GM19240 (cell line): Measurements from ENCODE around the gene FDXACB1.

Experiments
- DNase-seq: peaks from one replicate; pipeline ENCODE4 v3.0.0; 2011; ENCODE audit warnings: low spot score; ENCODE audit not compliant: insufficient read length

Gene FDXACB1

DNA sequence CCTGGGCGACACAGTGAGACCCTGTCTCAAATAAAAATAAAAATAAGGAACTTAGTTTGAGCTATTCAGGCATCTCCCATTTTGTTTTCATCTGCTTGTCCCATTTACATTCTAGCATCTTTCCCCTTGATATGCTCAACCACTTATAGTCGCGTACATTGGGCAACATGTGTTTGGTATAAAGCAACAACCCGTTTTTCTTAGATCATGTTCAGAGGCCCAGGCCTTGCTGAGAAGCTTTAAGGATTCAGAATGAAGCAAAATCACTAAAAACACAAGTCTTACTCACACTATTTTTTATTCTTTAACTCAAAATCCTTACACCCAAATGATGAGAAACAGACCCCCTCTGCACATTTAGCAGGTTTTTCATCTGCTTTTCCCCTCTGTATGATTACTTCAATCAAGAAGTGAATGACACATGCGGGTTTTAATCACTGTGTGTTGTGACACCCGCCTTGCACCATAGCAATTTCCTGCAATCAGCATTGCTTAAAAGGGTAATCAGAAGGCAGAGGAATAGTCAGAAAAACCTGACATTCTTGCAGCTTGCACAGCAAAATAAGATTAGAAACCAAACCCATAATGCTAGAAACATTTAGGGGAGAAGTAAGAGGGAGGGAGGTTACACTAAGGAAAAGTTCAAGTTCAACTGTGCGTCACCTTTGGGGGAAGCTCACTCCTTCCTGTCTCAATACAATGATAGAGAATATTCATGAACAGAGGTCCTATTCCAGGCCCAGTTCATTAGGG lies 33.5 kb downstream of the FDXACB1 start:
- DNase-seq = no peak

DNA sequence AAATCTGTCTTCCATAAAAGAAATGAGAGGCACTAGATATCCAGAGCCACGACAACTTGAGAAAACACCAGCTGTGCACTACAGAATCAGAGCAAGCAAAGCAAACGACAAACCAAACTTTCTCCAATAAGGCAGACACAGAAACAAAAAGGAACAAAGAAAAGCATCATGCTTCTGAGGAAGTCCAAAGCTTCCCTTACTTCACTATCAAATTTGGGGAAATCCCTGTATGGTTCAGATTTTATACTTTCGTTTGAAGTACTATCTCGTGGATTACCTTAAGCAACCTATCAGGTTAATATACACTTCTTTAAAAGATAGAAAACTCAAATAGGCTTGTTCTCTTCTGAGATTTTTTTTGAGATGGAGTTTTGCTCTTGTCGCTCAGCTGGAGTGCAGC lies 35.3 kb downstream of the FDXACB1 start:
- no peak for DNase-seq

DNA sequence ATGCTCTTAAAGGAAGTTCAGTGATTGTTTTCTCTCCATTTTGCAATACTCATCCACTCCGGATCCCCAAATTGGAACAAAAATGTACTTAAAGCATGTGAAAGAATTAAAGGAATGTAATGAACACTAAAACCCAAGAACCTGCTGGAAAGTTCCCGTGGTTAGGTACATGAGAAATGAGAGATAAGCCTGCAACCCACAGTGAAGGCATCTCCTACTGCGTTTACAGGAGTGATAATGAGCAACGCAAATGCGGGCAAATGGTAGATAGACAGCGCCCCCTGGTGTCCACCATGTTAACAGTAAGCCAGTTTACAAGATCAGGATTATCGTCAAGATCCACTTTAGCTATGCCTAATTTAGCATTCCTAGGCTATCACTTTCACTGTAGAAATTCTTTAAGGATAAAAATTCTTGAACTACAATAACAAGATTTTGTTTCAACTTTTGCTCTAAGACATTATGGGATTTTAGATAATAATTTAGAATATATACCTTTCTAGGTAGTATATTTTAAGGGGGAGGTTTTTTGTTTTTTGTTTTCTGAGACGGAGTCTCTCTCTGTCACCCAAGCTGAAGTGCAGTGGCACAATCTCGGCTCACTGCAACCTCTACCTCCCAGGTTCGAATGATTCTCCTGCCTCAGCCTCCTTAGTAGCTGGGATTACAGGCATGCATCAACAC lies 37.5 kb downstream of the FDXACB1 start:
- DNase-seq = peak; percentile 23

DNA sequence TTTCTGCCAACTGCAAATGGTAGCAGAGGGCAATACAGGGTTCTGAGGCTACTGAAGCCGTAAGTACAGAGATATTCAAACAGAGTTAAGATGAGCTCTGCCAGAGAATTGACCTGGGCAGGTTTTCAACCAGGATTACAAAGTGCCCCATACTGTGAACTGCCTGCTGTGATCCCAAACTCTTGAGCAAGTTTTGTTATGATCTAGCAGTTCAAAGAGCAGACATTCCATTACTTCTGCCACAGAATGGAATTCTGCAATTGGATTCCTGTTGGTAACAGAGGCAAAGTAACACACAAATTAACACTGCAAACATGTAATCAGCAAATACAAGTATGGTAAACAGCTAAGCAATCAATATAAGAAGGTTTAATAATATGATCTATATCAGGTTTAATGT lies 38.8 kb downstream of the FDXACB1 start:
- no peak for DNase-seq

DNA sequence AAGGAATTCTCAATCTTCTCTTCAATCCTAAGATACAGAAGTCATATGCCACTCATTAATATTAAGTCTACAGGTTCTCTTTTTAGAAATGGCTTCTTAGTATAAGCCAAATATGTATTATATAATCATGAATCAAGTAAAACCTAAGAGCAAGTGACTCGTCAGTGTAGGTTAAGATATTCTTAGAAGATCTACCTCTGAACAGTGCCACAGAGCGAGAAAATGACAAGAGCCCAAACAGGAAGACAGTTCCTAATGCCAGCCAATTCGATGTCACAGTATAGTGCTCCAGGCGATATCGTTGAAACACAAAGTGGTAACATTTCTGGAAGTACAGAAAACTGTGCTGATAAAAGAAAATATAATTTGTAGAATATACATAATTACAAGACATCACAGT lies 40.9 kb downstream of the FDXACB1 start:
- no peak for DNase-seq

DNA sequence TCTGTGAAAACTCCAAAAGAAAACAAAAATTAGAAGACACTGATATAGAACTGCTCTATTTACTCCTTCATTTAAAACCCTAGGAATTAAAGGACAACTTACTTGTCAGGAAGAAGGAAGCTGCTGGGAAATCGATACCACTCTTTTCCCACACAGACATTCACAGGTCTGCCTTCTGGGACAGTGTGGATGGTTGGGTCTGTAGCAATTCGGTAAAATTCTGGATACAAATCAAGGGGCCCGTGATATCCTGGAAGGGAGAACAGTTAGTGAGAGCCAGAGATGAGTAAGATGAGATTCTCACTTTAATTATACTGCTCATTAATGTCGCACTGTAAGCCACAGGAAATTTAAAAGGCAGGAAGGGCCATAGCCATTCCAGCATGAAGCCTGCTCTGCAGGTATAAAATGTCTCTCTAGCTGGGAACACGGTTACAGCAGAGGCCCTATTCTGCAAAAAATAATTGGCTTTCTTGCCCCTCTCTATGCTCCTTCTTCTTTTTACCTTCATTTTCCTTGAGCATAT lies 41.5 kb downstream of the FDXACB1 start:
- no peak for DNase-seq

DNA sequence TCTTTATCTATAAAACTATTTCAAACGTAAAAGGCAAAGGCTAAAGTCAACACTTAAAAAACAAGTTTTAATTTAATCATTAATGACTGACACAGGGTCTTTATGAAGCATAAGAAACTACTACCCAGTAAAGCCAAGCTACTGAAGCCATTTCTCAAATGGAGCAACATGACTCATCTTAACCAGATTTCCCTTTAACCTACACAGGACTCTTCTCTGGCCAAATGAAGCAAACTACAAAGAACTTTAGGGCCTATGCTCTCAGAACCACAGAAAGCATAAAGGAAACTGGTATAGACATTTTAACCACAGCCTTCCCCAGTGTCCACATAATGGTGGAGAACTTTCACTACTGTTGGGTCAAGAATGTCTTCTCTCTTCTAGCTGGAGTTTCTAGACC lies 42.2 kb downstream of the FDXACB1 start:
- DNase-seq = no peak

DNA sequence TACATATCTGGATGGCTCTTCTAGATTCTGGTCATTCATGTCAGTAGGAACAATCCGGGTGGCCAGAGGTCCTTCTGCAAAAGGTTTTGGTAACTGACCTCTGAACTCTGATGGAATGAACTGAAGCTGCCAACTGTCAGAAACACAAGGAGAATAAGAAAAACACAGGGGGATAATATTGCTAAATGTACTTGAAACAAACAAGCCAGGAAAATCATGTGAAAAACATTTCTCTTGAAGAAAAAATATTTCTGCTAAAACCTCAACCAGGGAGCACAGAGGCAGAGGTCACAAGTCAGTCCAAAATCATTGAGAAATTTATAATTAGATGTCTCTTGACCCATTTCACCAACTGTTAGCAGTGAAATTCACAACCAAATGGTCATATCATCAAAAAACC lies 42.8 kb downstream of the FDXACB1 start:
- no peak for DNase-seq

DNA sequence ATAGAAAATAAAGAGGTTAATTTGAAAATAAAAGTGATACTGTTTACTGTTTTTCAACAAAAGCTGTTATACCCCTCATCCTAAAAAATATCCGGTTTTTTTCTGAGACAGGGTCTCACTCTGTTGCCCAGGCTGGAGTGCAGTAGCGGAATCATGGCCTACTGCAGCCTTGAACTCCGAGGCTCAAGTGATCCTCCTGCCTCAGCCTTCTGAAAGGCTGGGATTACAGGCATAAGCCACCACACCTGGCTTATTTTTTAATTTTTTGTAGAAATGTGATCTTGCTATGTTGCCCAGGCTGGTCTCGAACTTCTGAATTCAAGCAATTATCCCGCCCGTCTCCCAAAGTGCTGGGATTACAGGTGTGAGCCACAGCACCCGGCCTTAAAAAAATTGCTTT lies 43.3 kb downstream of the FDXACB1 start:
- no peak for DNase-seq

DNA sequence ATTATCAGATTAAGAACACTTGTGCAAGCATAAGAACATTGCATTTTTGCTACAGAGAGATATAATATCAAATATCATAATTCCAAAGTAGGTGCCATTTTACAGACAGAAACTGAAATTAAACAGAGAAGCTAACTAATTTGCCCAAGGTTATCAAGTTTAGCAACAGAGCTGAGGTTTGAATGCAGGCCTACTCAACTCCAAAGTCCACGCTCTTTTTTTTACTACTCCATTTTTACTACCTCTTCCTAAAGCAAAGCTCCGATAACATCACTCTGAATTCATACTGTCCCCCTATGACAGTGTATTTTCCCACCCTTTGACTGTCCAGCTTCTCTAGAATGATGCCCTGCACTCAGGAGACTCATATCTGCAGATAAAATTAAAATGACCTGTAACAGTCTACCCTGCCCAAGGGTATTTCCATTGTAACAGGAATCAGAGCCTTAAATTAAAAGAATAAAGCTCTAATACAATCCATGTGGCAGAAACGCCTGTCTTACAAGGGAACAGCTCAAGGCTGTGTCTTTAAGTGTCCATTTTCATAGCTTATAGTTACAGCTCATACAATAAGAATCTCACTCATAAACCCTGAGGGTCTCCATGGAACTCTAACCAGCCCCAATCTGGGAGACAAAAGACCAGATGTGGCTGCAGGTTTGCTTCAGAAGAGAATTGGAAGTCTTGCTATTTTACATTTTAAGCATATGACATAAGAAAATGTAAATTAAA lies 44.4 kb downstream of the FDXACB1 start:
- no peak for DNase-seq

DNA sequence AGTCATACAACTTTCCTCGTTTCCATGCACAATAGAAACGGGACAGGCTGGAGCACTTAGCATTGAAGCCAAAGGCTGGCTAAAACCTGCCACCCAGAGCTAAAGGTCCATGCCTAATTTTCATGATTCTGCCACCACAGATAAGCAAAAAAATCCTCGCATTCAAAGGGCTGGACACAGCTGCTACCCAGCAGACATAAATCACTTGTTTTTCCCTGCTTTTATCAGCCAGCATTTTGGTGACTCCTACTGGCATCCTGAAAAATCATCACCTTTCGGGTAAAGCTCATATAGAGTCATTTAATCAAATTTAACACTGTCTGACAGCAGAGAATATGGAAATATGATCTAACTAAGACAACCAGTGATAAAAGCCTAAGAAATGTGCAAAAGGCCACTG lies 45.4 kb downstream of the FDXACB1 start:
- no peak for DNase-seq

DNA sequence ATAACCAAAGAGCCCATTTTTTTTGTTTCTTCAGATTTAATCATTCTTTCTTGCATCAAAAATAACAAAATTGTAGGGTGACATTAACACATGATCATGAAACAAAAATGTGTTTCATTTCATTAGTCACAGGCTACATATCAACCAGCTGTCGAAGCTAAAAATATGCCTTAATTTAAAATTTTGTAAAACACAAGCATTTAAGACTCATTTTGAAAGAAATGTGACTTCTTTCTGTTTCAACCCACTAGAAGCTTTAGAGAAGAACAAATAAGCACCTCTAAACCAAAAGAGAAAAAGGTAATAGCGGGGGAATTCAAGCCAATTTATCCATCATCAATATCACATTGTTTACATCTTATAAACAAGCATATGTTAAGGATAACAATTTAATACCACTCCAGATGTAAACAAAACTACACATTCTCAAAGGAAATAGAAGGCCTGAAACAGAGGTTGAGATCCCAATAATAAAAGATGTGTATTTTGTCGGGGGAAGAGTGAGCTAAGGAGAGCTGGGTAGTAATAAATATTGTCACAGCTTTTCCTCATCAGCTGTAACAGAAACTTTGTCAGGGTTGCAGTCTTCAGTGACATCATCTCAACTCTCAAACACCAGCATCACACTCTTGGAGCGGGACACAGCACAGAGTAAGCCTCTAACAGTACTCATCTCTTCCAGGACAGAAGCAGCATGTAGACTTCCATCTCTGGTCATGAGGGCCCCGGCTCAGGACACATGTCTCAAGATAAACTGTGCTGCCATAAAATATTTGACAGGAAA lies 49.6 kb downstream of the FDXACB1 start:
- no peak for DNase-seq

DNA sequence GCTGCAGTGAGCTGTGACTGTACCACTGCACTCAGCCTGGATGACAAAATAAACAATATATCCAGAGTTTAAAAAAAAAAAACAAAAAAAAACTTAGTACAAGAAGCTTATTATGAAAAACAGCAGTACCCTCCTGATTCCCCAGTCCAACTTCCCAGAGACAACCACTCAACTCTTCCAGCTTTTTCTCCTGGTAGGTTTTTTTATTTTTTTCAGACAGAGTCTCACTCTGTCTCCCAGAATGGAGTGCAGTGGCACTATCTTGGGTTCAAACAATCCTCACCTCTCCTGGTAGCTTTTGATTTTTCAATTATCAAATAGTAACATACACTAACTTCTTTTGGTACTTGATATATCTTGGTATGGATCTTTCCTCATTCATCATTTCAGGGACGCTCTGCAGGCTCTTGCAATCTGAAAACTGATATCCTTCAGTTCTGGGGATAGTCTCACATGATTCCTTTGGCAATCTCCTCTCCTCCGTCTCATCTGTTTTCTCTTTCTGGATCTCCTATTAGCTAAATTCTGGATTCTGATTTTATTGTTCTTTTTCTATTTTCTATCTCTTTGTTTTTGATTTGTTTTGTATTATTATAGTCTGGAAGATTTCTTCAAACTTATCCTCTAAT lies 52.5 kb downstream of the FDXACB1 start:
- no peak for DNase-seq
